Measurements from ENCODE around the gene ARF1. TPM values are rescaled to one million over a fixed set of nuclear protein-coding genes. Genes with fewer than 3 reads are reported as not detected.

Gene ARF1
- total RNA-seq, 2 donors from 2014 or later, result 327 to 369 TPM

DNA sequence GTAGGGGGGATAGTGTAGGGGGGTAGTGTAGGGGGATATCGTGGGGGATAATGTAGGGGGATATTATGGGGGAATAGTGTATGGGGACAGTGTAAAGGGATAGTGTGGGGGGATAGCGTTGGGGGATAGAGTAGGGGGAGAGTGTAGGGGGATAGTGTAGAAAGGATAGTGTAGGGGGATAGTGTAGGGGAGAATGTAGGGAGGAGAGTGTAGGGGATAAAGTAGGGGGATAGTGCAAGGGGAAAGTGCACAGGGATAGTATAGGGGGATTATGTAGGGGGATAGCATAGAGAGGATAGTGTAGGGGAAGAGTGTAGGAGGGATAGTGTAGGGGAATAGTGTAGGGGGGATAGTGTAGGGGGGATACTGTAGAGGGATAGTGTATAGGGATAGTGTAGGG, 12.3 kb upstream of the ARF1 start:
- Mint-ChIP-seq H3K27me3 (ENCODE audit: low read depth) (peaks cover 17% of the 10 kb centered on the region), H3K36me3 (ENCODE audit: insufficient read depth in 2 of 2) (no peaks in the 10 kb centered on the region), H3K4me1 (ENCODE audit: low read depth) (no peaks in the 10 kb centered on the region), H3K27ac (no peak overlapping the region), H3K9me3 (no peaks in the 10 kb centered on the region), H3K4me3 (no peak overlapping the region)
- no peak for DNase-seq
- ATAC-seq (replicated peaks in 1 of 2), result no peak

DNA sequence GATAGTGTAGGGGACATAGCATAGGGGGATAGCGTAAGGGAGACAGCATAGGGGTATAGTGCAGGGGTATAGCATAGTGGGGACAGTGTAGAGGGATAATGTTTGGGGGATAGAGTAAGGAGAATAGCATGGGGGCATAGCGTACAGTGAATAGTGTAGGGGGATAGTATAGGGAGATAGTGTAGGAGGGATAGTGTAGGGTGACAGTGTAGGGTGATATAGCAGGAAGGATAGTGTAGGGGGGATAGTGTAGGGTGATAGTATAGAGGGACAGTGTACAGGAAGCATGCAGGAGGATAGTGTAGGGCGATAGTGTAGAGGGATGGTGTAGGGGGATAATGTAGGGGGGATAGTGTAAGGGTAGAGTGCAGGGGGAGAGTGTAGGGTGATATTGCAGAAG, 11.7 kb upstream of the ARF1 start:
- no peak overlapping the region for H3K27ac Mint-ChIP-seq
- no peaks in the 10 kb centered on the region for H3K4me1 Mint-ChIP-seq (ENCODE audit: low read depth)
- peaks cover 11% of the 10 kb centered on the region for H3K27me3 Mint-ChIP-seq (ENCODE audit: low read depth)
- H3K36me3 Mint-ChIP-seq (ENCODE audit: insufficient read depth in 2 of 2), result no peaks in the 10 kb centered on the region
- H3K4me3 Mint-ChIP-seq, result no peak overlapping the region
- DNase-seq (no peak), ATAC-seq (replicated peaks in 1 of 2) (no peak)
- no peaks in the 10 kb centered on the region for H3K9me3 Mint-ChIP-seq

DNA sequence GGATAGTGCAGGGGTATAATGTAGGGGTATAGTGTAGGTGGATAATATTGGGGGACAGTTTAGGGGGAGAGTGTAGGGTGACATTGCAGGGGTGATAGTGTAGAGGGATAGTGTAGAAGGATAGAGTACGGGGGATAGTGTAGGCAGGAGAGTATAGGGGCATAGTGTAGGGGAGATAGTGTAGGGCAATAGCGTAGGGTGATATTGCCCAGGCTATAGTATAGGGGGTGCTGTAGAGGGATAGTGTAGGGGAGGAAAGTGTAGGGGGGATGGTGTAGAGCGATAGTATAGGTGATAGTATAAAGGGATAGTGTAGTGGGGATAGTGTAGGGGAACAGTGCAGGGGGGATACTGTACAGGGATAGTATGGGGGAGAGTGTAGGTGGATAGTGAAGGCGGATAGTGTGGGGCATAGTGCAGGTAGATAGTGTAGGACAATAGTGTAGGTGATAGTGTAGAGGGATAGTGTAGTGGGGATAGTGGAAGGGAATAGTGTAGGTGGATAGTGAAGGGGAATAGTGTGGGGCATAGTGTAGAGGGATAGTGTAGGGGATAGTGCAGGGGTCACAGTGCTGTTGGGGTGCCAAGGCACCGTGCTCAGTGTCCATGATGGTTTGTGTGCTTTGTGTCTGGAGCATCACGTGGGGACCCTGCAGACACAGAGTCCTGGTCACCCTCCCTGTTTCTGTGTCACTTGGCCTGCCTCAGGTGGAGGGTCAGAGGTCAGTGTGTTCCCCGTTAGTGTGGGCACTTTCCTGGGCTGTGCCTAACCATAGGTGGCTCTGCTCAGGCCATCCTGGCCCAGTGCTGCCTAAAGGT, 10.5 kb upstream of the ARF1 start:
- no peaks in the 10 kb centered on the region for H3K4me1 Mint-ChIP-seq (ENCODE audit: low read depth)
- H3K36me3 Mint-ChIP-seq (ENCODE audit: insufficient read depth in 2 of 2), result no peaks in the 10 kb centered on the region
- H3K9me3 Mint-ChIP-seq, result no peaks in the 10 kb centered on the region
- ATAC-seq (replicated peaks in 1 of 2), result peak; percentile 22
- H3K27ac Mint-ChIP-seq, result no peak overlapping the region
- DNase-seq, result no peak
- H3K4me3 Mint-ChIP-seq, result no peak overlapping the region
- no peaks in the 10 kb centered on the region for H3K27me3 Mint-ChIP-seq (ENCODE audit: low read depth)

DNA sequence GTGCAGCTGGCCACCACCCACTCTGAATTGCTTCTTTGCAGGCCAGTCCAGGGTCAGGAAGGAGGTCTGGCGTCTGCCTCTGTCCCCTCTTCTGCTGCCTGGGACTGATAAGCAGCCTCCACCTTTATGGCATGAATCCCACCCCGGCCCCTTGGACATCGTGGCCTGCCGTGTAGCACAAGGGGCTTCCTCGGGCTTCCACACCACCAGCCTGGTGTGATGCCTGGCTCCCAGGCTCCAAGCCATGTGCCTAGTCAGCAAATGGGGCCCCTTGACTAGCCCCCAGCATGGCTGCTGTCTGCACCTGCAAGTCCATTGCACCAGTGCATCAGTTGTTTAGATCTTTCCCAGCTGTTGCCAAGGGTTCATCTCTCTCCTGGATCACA, 9.9 kb upstream of the ARF1 start:
- Mint-ChIP-seq H3K36me3 (ENCODE audit: insufficient read depth in 2 of 2) (no peaks in the 10 kb centered on the region), H3K9me3 (no peaks in the 10 kb centered on the region), H3K27ac (no peak overlapping the region), H3K27me3 (ENCODE audit: low read depth) (no peaks in the 10 kb centered on the region), H3K4me3 (no peak overlapping the region), H3K4me1 (ENCODE audit: low read depth) (peaks cover 5% of the 10 kb centered on the region)
- no peak for DNase-seq
- ATAC-seq (replicated peaks in 1 of 2), result no peak

DNA sequence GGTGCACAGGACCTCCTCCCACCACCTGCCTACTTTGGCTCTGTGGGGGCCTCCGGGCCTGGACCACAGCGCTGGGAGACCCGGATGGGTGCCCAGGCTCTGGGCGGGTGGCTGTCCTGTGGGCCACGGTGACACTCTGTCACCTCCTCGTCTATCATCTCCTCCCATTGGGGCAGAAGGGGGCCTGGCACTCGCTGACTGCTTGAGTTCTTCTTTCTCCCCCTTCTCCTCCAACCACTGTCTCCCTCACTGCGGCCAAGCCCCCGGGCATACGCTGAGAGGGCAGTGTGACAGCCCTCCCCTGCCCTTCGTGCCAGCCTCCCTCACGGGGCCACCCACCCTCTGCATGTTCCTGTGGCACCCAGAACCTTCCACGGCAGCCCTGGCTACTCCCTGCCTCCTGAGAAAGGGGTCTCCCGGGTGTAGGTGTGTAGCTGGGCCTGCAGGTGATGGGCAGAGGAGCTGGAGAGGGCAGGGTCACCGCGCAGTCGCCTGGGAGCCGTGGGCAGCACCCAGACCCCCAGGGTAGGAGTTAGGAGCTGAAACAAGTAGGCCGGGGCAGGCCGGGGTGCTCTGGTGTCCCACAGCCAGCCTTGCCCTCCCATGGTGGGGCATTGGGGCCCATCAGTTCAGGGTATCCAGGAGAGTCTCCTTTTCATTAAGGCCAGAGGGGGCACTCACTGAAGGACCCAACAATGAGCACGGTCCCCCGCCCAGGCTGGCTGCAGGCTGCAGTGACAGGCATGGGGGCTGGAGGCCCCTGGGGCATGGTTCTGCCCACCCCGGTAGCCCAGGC, 9.2 kb upstream of the ARF1 start:
- Mint-ChIP-seq H3K27ac (no peak overlapping the region), H3K9me3 (no peaks in the 10 kb centered on the region), H3K27me3 (ENCODE audit: low read depth) (no peaks in the 10 kb centered on the region), H3K4me1 (ENCODE audit: low read depth) (peaks cover 7% of the 10 kb centered on the region), H3K36me3 (ENCODE audit: insufficient read depth in 2 of 2) (no peaks in the 10 kb centered on the region), H3K4me3 (no peak overlapping the region)
- ATAC-seq (replicated peaks in 1 of 2) (no peak), DNase-seq (no peak)

DNA sequence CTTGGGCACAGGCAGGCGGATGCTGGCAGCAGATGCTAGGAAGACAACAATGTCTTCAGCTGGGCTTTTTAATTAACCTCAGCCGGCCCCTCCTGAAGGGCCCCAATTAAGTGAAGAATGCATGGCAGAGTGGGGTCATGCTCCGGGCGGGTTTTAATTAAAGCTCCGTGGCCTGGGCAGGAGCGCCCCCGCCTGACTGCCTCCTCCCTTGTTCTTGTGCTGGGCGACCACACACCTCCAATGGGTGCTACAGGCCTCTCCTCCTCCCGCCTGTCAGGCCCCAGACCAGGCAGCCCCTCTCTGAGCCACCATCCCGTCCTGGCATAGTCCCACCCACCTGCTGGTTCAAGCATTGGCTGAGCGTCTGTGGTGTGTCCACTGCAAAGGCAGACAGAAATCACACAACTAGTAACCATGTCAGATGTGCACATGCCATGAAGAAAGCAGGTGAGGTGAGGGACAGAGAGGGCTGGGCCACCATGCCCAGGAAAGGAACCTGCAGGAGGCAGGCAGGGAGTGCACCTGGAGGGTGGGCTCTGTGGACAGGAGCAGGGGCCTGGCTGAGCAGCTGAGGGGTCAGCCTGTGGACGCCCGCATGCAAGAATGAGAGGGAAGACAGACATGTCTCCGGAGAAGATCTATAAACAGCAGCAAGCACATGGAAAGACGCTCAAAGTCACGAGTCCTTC, 8.5 kb upstream of the ARF1 start:
- Mint-ChIP-seq H3K9me3 (no peaks in the 10 kb centered on the region), H3K4me3 (no peak overlapping the region), H3K27ac (no peak overlapping the region), H3K4me1 (ENCODE audit: low read depth) (peaks cover 7% of the 10 kb centered on the region), H3K36me3 (ENCODE audit: insufficient read depth in 2 of 2) (no peaks in the 10 kb centered on the region), H3K27me3 (ENCODE audit: low read depth) (no peaks in the 10 kb centered on the region)
- DNase-seq (no peak), ATAC-seq (replicated peaks in 1 of 2) (no peak)

DNA sequence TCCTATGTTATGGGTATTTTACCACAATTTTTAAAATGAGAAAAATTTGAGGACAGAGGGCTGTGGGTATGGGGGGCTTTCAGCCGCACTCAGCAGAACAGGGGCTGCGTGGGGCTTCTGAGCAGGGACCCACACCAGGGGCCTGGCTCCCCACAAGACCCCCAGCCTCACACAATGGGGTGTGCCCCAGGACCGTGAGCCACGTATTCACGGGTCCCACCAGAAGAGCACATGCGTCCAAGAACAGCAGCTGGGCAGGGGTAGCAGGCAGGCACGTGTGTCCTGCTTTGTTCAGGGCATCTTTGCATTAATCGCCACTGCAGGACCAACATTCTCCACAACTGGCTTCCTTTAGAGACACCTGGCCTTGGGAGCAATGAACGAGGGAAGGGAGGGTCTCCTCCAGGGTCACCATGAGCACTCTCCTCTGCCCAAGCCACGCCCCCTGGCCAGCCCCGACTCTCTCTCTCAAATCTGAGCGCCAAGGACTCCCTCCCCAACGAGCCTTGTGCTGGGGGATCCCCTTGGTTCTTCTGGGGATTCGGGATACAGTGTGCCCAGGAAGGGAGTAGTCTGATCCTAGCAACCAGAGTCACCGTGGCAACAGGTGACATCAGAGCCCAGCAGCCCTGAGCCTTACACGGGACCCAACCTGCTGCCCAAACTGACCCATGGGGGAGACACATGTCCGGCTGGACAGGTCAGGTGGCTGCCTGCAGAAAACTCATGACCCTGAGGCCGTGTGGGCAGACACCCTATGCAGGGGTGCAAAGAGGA, 7.4 kb upstream of the ARF1 start:
- ATAC-seq (replicated peaks in 1 of 2) (no peak), DNase-seq (no peak)
- Mint-ChIP-seq H3K9me3 (no peaks in the 10 kb centered on the region), H3K4me1 (ENCODE audit: low read depth) (peaks cover 11% of the 10 kb centered on the region), H3K27ac (no peak overlapping the region), H3K36me3 (ENCODE audit: insufficient read depth in 2 of 2) (no peaks in the 10 kb centered on the region), H3K27me3 (ENCODE audit: low read depth) (no peaks in the 10 kb centered on the region), H3K4me3 (no peak overlapping the region)

DNA sequence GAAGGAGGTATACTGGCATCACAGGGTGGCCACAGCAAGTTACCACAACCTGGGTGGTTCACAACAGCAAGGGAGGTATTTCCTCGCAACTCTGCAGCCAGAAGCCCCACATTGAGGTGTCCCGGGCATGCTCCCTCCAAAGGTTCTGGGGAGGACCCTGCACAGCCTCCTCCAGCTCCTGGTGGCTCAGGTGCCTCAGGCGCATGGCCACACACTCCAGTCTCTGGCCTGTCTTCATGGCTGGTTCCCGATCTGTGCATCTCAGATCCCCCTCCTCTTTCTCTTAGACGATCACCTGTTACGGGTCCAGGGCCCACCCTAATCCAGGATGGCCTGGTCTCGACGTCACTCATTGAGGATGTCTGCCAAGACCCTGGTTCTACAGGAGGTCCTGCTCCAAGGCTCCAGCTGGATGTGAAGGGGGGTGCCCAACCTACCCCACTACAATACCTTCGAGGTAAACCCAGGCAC, 6.7 kb upstream of the ARF1 start:
- Mint-ChIP-seq H3K9me3 (no peaks in the 10 kb centered on the region), H3K27ac (no peak overlapping the region), H3K4me1 (ENCODE audit: low read depth) (peaks cover 15% of the 10 kb centered on the region), H3K27me3 (ENCODE audit: low read depth) (no peaks in the 10 kb centered on the region), H3K36me3 (ENCODE audit: insufficient read depth in 2 of 2) (no peaks in the 10 kb centered on the region), H3K4me3 (no peak overlapping the region)
- DNase-seq (no peak), ATAC-seq (replicated peaks in 1 of 2) (no peak)

DNA sequence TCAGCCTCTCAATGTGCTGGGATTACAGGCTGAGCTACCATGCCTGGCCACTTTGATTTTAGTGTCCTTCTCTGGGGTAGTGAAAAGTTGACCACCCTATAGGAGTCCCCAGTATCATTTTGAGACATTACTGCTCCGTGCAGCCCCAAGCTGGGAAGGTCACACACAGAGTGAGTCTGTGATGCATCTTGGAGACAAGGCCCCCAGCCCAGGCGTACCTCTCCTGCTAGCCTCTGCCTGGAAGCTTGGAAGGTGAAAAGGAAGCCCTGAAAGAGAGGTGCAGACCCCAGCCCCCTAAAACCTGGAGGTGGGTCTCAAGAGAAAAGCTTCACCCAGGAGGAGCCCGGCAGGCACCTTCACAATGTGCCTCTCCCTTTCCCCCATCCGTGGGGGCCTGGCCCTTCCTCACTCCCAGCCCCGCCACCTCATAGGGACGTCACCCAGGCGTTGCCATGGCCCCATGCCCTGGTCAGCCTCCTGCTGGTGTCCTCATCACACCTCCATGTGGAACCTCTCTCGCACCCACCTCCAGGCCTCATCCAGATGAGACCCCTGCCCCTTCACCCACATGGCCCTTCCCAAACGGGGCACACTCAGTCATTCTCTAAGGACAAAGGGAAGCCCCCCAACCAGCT, 5.6 kb upstream of the ARF1 start:
- no peak overlapping the region for H3K27ac Mint-ChIP-seq

DNA sequence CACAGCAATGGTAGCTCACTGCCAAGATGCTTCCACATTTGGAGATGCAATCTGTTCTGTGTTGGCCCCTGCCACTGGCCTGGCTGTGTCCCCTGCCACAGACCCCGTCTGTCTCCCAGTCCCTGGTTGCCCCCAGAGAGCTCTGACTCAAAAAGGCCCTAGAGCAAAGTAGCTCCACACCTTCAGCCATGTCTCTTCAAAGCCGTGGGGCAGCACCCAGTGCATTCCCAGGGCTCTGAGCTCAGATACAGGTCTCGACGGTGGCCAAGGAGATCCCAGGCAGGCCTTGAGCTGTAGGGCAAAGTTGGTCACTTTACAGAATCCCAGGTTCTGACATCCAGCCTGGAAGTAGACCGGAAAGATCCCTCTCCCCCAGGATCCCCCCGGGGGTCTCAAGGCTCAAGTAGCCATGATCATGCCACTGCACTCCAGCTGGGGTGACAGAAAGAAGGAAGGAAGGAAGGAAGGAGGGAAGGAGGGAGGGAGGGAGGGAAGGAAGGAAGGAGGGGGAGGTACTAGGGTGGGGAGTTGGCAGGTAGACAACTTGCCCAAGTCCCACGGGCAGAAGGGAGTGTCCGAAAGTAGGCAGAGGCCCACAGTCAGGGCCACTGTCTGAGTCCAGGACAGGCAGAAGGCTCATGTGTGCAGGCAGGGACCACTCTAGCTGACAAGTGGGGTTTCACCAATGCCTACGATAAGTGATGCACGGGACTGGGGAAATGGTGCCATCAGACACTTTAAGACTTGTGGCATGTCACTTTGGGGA, 4.8 kb upstream of the ARF1 start:
- Mint-ChIP-seq H3K27me3 (ENCODE audit: low read depth) (no peaks in the 10 kb centered on the region), H3K9me3 (no peaks in the 10 kb centered on the region), H3K36me3 (ENCODE audit: insufficient read depth in 2 of 2) (peaks cover 0 to 1% of the 10 kb centered on the region in 2 donors), H3K4me3 (no peak overlapping the region), H3K27ac (no peak overlapping the region), H3K4me1 (ENCODE audit: low read depth) (peaks cover 21% of the 10 kb centered on the region)
- no peak for ATAC-seq (replicated peaks in 1 of 2)
- DNase-seq, result no peak

More for the DNA sequence above, 5.6 kb upstream of the ARF1 start:
- DNase-seq, result no peak
- no peak for ATAC-seq (replicated peaks in 1 of 2)
- Mint-ChIP-seq H3K4me1 (ENCODE audit: low read depth) (peaks cover 21% of the 10 kb centered on the region), H3K27me3 (ENCODE audit: low read depth) (no peaks in the 10 kb centered on the region), H3K36me3 (ENCODE audit: insufficient read depth in 2 of 2) (peaks cover 0 to 1% of the 10 kb centered on the region in 2 donors), H3K9me3 (no peaks in the 10 kb centered on the region), H3K4me3 (no peak overlapping the region)

DNA sequence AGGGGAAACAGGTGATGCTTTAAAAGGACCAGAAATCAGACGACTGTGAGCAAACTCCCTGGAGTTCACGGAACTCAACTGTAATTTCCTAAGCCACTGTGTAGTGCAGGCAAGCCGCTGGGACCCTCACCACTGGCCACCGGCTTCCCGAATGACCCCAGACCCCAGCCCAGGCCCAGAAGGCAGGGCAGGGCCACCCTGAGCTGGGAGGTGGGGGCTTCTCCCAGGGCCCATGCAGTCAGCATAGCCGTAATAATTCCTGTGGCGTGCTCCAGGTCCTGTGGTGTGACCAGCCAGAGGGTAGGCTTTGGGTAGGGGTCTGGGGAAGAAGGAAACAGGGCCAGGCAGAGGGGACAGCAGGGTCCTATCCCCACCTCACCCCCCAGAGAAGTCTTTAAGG, 3.5 kb upstream of the ARF1 start:
- Mint-ChIP-seq H3K27me3 (ENCODE audit: low read depth) (no peaks in the 10 kb centered on the region), H3K27ac (no peak overlapping the region), H3K9me3 (no peaks in the 10 kb centered on the region), H3K4me3 (no peak overlapping the region), H3K36me3 (ENCODE audit: insufficient read depth in 2 of 2) (peaks cover 4 to 8% of the 10 kb centered on the region in 2 donors), H3K4me1 (ENCODE audit: low read depth) (peaks cover 24% of the 10 kb centered on the region)
- ATAC-seq (replicated peaks in 1 of 2) (no peak), DNase-seq (no peak)
